ENCODE measurements around the gene LTB4R.
A peak's percentile ranks its signal among the peaks of the same experiment; 100 is the strongest.
"Not testable (repeated sequence)": the region's sequence is repeated elsewhere in the genome, so short reads cannot be mapped to it uniquely, and the experiment has no call there.

The LTB4R gene

GRCh38 chr14:24343795-24344660 lies 32.7 kb downstream of the LTB4R start:
- no peak for DNase-seq (ENCODE audit: low spot score)

GRCh38 chr14:24347134-24347533 lies 35.8 kb downstream of the LTB4R start:
- DNase-seq (ENCODE audit: low spot score) = no peak

- DNase-seq (ENCODE audit: low spot score) = no peak
Observed at GRCh38 chr14:24348186-24348585, 36.9 kb downstream of the LTB4R start.

DNA sequence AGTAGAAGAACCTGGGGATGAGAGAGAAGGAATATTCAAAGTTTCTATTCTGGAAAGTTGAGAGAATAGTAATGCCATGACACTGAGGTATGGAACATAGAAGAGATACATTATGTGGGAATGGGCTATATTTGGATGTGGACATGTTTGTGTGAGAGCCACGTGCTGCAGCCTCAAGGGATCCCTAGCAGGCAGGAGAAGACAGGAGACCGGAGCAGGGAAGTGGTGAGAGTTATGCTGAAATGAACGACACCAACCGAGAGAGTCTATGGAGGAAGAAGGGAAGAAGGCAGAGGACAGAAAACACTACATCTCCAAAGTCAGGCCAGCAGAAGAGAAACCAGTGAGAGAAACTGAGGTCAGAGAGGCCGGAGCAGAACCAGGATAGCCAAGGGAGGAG lies 38.4 kb downstream of the LTB4R start:
- DNase-seq (ENCODE audit: low spot score) = no peak

DNA sequence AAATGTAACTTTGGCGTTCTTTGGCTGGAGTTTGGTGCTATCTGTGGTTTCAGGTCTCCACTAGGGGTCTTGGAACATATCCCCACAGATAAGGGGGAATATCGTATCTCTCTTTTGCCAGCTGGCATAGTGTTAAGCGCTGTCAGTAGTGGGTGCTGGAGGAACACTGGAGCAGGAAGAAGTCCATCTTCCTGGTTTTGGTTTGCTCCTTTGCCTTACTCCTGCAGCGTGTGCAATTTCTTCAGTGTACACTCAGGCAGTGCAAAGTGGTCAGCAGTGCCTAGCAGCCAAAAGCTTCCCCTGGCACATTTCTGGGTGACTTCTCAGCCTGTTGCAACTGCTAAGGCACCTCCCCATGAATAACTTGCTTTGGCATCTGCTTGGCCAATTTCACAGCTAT lies 40.2 kb downstream of the LTB4R start:
- no peak for DNase-seq (ENCODE audit: low spot score)

DNA sequence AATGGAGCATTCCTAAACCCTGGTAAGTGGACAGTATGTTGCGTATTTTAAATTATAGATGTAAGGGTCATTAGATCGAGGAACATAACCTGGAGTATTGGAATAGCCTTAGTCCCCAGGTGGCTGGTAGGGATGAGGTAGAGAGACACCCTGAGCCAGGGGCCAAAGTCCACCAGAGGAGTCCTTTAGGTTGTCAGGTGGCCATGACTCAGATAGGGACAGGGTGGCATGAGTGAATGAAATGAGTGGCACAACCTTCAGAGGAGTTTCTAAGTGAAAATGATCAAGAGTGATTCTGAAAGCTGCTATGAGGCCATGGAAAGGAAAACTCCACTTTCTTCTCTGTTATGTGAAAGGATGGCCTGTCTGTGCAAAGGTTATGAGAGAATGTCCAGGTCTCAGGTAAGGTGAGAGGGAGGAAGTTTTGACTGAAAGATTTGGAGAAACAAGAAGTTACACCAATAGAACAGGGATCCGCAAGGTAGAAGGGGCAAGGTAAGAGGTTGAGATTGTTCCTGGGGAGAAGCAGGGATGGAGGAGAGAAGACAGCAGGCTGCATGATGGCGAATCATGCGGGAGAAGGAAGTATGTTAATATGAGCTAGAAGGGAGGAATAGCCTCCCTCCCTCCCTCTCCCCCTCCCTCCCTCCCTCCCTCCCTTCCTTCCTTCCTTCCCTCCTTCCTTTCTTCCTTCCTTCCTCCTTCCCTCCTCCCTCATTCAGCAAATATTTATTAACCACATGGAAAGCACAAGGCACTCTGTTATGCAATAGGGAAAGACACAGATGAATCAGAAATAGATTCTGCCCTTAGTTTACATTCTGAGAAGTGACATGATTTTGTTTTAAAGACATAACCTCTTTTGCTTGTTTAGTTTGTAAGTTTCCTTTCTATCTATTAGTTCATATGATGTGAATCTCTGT lies 42.5 kb downstream of the LTB4R start:
- DNase-seq (ENCODE audit: low spot score) = no peak

DNA sequence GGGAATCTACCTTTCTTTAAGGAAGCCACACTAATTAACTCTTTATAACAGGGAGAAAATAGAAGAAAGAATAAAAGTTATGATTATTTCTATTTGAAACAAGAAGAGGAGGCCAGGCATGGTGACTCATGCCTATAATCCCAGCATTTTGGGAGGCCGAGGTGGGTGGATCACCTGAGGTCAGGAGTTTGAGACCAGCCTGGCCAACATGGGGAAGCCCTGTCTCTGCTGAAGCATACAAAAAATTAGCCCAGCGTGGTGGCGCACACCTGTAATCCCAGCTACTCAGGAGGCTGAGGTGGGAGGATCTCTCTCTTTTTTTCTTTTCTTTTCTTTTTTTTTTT lies 43.2 kb downstream of the LTB4R start:
- not testable (repeated sequence) for DNase-seq (ENCODE audit: low spot score)

GRCh38 chr14:24355009-24355408 lies 43.7 kb downstream of the LTB4R start:
- no peak for DNase-seq (ENCODE audit: low spot score)

DNA sequence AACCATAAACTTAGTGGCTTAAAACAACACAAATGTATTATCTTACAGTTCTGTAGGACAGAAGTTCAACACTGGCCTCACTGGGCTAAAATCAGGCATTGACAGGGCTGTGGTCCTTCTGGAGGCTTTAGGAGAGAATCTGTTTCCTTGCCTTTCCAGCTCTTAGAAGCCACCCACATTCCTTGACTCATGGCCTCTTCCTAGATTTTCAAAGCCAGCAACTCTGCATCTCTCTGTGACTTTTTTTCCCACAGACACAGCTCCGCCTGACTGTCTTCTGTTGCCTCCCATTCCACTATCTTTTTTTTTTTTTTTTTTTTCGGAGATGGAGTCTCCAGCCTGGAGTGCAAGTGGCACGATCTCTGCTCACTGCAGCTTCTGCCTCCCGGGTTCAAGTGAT lies 44.9 kb downstream of the LTB4R start:
- no peak for DNase-seq (ENCODE audit: low spot score)

DNA sequence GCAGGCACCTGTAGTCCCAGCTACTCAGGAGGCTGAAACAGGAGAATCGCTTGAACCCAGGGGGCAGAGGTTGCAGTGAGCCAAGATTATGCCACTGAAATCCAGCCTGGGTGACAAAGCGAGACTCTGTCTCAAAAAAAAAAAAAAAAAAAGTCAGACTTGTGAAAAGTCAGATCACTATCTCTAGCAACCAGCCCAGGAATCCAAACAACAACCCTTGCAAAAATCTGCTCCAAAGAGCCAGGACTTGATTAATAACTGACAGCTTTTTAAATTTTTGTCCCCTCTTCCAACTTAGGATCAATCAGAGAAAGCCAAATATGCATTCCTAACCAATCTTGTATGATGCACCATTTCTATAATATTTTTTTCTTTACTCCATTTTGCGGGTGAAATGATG lies 49.0 kb downstream of the LTB4R start:
- DNase-seq (ENCODE audit: low spot score) = no peak

- no peak for DNase-seq (ENCODE audit: low spot score)
Observed at GRCh38 chr14:24361326-24361725, 50.0 kb downstream of the LTB4R start.

DNA sequence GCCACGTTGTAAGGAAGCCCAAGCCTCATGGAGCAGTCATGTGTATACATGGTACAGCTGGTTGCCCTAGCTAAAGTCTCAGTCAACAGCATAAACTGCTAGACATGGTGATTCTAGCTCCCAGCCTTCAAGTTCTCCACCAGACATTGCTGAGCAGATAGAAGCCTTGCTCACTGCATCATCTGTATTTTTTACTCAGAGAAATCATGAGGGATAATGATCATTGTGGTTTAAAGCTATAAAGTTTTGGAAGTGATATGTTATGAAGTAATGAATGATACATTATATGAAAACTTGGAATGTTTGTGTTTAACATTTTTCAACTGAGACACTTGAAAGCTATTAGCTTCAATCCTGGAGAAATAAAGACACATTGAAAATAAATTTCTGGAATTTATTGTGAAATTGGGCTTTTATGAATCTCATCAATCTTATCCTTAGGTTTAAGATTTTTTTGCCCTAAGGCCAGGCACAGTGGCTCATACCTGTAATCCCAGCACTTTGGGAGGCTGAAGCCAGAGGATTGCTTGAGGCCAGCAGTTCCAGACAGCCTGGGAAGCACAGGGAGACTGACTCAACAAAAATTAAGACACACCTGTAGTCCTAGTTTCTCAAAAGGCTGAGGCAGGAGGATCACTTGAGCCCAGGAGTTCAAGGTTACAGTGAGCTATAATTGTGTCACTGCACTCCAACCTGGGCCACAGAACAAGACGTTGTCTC lies 51.1 kb downstream of the LTB4R start:
- no peak for DNase-seq (ENCODE audit: low spot score)

- DNase-seq (ENCODE audit: low spot score) = no peak
Observed at GRCh38 chr14:24363401-24363800, 52.1 kb downstream of the LTB4R start.

DNA sequence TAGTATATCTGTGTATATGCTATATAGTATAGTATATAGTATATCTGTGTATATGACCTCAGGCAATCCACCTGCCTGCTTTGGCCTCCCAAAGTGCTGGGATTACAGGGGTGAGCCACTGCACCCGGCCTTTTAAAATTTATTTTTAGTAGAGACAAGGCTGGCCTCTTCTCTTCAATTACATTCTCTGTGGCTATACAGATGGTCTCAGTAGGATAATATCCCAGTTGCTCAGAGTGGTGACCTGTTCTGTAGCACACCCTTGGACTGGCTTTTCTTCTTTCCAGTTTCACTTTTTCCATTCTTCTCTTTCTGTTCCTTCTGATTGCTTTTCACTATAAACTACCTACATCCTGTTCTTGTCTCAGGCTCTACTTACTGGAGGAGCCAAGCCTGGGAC lies 53.5 kb downstream of the LTB4R start:
- no peak for DNase-seq (ENCODE audit: low spot score)

GRCh38 chr14:24365600-24366412 lies 54.5 kb downstream of the LTB4R start:
- peak; percentile 68 for DNase-seq (ENCODE audit: low spot score)

GRCh38 chr14:24366413-24366720 lies 55.1 kb downstream of the LTB4R start:
- no peak for DNase-seq (ENCODE audit: low spot score)

- DNase-seq (ENCODE audit: low spot score) = peak; percentile 59
Observed at GRCh38 chr14:24366721-24367513, 55.6 kb downstream of the LTB4R start.
